NCI-H2227 (cell line): ENCODE results near the gene TIMM17A.

ENCODE experiments used
- DNase-seq: peaks from one replicate; lab custom pipeline; 2025; ENCODE audit not compliant: unreplicated experiment; lab: John Stamatoyannopoulos, UW

Gene TIMM17A

DNA sequence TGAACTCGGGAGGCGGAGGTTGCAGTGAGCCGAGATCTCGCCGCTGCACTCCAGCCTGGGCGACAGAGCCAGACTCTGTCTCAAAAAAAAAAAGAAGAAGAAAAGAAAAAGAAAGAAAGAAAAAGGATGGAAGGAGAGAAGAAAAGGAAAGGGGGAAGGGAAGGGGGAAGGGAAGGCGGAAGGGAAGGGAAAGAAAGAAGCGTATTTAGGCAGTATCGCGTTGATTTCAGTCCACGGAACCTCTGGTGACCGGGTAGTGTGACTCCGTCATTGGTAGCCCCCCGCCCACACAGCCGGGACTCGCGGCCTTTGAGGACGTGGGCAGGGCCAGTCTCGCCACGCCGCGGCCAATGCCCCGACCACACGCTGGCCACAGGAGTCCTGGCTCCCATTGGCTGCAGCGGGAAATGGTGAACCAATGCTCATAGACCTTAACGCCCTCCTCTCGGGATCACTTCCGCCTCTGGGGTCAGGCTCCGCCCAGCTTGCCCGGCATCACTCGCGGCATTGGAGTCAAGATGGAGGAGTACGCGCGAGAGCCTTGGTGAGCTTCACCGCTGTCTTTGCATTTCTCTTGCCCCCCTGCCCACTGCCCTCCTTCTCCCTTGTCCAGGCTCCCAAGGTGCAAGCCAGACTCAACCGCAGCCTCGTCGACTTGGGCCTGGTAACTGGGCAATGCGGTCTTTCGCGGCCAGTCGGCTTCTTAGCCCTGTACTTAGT, at the start of gene TIMM17A:
TIMM17A (plus strand) TSS at position 495 of the 720 bp plus-strand sequence; CDS start at position 519, 24 bp downstream.
- peak; percentile 98 for DNase-seq

DNA sequence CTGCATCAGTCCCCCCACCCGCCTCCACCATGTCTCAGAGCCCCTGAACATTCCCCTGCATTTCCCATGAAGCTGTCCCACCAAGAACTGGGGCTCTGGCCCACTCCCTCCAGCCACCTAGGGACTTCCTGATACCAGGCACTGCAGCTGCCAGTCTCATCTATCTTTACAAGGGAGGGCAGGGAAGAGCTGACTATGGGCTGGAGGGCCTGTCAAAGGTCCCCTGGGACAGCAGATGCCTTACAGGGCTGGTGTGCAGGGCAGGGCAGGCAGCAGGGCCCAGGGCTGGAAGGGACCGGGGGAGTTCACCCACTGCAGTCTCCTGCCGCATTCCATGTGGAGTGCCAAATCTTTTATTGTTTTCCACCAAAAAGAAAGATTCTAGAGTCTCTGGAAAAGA, 49.0 kb upstream of the TIMM17A start:
- DNase-seq = no peak

DNA sequence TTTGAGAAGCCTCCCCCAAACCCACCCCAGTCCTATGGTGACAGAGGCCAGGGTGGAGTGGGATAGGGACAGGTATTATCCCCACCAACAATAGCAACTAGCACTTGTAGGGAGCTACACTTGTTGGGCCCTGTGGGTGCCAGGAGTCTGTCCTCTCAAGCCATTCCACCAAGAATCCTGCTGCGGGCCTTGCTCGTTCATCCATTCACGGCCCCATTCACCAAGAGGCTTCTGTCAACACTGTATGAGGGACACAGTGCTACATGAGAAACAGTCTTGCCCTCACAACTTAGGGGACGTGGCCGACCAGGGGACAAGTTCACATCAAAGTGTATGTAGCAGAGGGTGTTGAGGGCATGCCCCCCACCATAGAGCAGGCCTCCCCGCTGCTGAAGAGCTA, 47.7 kb upstream of the TIMM17A start:
- no peak for DNase-seq

DNA sequence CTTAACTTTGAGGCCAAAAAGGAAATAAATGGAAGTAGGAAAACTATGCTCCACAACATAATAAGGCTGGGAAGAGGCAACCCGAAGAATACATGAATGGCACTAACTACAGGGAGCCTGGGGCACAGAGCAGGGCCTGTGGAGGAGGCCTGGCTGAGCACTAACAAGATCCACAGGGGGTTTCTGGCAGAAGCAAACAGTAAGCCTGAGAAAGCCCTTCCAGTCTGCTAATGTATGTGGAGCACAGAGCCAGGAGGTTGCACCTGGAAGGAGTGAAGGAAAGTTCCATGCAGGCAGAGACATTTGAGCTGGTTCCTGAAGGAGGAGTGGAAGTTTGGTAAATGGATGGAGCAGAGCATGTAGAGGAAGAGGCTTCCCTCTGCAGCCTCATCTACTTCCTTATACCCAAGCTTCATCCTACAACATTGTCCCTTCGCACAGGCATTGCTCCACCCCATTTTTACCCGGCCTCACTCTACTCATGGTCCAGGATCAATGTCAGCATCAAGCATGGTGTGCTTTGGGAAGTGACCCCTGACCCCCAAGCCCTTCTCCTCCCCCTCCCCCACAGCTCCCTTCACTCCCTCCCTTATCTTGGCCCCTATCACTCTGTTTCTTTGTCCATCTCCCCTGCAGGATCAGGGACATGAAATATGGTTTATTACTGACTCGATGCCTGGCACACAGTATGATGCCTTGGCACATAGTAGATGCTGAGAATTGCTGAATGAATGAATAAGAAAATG, 43.3 kb upstream of the TIMM17A start:
- no peak for DNase-seq

DNA sequence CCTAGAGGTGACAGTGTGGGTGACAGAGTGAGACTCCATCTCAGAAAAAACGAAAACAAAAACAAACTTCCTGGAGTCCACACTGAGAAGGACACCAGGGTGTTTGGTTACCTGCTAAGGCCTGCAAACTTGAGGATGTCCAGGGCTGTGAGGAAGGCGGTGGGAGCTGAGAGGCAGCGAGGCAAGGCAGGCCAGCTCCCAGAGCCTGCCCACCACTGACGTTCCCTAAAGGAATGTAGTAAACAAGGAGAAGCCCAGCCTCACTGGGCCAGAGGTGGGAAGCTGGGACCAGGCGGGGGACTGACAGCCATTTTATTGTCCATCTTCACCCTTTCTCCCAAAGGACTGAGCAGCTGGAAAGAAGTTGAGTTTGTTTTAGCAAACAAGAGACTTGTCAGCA, 42.5 kb upstream of the TIMM17A start:
- DNase-seq = no peak

DNA sequence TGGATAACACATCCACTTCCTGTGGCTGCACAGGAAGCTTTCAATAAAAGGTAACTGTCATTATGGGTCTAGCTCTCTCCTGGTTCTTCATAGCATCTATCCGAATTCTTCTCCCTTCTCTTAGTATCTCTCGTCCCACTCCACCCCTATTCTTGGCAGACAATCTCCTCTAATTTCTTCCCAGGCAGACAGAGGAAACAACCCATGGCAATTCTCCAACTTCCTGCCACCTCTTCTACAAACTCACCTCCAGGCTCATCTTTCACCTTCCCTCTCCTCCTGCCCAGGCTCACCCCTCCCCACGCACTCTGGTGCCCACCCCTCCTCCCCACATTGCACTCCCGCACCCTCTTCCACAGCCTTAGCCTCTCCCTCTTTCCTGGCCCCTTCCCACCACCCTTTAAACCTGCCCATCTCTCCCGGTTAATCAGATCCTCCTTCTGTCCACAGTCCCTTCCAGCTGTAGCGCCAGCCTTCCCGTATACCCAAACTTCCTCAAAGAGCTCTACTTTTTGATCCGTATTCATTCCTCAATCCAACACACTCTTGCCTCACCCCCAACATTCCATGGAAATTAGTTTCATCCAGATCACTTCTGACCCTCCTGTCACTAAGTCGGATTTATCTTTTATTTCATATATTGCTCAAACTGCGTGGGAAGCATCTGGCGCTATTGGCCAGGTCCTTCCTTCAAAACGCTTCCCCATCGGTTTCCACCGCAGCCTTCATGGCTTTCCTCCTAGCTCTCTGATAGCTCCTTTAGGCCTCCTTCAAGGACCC, 40.7 kb upstream of the TIMM17A start:
- no peak for DNase-seq

DNA sequence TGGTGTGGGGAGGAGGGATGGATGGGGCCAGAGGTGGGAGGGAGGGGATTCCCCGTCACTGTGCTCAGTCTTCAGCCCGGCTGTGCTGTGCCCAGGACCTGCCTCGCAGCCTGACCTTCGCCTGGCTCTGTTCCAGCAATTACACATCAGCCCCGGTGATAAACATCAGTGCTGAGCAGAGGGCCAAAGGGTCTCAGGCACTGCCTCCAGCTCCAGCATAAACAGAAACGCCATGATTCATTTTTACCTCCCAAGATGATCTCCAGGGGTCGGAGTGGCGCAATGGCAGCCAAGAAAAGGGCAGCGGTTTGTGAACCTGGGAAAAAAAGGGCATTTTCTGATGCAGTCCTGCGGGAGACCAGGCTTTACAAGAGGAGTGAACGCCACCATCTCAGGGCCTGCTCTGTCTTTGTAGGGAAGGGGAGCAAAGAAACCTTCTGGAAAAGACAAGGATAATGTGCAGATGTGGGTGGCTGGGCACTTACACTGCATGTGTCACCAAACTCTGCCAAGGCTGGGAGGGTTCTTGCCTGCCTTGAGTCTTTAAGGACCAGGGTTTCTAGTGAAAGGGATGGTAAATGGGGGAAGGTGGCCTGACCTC, 38.6 kb upstream of the TIMM17A start:
- peak; percentile 77 for DNase-seq

DNA sequence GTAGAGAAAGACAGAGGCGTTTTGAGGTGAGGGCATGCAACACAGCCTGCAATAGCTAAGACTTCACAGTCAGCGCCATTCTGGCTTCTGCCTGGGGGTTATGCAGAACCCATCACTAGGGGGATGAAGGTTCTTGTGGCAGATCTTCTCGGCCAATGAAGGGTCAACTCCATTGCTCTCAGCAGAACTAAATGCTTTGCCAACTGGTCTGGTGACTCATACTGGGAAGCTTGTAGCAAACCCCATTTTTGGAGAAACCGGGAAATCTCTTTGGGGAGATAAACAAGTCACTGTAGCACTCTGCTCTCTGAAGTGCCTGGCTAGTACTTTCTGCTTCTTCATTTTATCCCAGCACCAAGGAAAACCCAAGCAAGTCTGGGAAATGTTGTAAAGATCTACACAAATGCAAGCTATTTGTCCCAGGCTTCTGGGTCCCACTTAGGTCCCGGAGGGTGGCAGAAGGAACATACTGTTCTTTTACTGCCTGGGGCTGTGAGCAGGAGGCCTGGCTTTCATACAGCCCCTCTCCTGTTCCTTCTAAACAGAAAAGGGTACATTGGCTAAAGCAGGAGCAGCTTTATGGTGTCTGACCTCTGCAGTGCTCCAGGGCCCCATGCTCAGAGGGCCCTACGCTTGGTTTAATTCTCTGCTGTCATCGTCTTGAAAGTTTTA, 37.8 kb upstream of the TIMM17A start:
- no peak for DNase-seq

DNA sequence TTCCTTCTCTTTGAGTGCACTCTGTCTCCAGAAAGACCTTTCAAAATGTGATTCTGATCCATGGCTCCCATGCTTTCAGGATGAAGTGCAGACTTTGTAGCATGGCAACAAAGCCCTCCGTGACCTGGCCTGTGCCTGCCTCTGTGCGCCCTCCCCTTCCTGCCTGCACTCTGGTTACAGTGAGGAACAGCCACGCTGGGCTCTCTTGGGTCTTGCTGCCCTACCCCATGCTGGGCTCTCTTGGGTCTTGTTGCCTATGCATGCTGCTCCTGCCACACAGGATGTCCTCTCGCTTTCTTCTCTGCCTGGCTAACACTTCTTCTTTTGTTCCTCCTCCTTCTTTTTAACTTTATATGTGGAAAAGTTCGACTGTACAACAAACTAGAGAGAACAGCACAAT, 37.0 kb upstream of the TIMM17A start:
- no peak for DNase-seq

DNA sequence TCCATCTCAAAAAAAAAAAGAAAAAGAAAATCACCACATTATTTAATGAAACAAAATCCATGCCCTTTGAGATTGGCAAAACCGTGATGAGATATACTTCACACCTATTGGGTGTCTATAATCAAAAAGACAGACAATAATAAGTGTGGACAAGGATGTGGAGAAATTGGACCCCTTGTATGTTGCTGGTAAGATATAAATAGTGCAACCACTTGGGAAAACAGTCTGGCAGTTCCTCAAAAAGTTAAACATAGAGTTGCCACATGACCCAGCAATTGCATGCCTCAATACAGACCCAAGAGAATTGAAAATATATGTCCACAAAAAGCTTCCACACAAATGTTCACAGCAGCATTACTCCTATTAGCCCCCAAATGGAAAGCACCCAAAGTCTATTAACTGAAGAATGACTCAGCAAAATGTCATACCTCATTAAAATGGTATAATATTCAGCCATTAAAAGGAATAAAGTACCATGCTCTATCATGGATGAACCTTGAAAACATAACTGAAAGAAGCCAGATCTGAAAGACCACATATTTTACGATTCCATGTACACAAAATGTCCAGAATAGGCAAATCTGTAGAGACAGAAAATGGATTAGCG, 33.2 kb upstream of the TIMM17A start:
- no peak for DNase-seq

DNA sequence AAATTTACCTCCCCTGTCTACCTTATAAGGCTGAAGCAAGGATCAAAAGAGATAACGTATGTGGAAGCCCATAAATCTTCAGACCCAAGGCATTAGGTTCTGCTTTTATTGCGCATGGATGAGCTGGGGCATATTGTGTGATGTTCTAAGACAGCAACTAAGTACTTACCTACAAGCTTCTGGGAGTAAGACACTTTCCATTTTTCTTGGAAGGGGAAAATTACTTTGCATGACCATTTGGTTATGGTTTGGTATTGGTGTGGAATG, 30.1 kb upstream of the TIMM17A start:
- no peak for DNase-seq

DNA sequence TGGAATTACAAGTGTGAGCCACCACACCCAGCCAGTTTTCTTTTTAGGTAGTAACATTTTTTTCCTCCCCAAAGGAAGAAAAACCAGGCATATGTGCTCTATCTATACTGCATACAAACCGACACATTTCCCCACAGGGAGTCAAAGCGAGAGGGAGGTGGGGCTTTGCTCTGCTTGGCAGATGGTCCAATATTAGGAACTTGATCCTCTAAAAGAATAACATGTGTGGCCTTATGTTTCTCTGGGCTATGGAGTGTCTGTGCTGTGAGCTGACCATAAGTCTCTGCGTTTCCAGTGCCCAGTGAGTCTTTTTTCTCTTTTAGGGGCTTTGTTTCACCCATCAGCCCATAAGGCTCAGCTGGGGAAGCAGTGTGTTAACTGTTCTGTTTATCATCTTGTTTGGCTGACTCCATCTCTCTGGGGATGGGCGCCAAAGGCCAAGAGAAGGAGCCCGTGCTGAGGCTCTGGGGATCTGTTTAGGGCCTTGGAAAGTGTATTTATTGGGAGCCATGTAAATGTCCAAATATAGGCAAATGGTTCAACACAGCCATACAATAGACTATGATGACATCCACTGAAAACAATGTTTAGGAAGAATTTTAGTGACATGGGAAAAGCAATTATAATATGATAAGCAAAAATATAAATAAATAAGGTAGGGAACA, 29.2 kb upstream of the TIMM17A start:
- no peak for DNase-seq

DNA sequence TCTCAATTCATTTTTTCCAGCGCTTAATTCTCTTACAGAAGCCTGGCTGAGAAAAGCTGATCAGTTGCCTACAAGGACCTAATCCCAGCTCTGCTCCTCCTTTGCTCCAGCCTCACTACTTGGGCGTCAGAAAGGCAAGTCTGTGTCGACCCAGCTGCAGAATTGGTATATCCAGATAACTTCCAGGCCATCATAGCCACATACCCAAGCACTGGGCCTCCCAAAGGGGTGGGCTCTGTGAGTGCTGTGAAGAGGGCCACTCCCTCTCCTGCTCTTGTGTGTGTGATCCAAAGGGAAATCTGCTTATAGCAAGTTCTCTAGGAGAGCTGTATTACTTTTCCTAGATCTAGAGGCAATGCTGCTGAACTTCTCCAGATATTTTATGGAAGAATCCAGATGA, 27.0 kb upstream of the TIMM17A start:
- no peak for DNase-seq

DNA sequence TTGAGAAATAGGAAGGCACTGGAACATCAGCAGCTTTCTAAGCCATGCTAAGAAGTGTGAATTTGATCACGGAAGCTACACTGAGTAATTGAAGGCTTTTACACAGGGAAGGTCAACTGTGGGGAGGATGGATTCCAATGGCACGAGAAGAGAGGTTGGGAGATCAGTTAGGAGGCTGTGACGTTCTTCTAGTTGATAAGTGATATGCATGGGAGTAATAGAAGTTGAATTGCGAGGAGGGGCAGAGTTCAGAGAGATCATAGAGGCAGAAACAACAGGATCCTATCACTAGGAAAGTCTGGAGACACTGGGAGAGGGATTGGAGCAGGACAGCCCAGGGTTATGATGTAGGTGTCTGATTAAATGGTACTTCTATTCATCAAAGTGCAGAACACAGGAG, 25.2 kb upstream of the TIMM17A start:
- no peak for DNase-seq

DNA sequence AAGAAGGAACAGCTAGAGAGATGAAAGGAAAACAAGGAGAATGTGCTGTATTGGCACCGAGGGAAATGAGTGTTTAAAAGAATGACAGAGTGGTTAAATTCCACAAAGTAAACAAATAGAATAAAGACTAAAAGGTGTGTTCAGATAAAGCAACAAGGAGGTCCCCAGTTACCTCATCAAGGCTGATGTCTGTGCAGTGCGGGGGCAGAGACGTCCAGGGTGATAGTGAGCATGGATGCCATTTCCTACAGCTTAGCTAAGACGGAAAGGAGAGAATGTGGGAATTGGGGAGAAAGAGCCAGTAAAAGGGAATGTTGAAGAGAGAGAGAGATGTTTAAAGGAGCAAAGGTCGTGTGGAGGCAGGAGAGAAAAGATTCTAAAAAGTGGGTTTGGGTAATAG, 24.5 kb upstream of the TIMM17A start:
- no peak for DNase-seq

DNA sequence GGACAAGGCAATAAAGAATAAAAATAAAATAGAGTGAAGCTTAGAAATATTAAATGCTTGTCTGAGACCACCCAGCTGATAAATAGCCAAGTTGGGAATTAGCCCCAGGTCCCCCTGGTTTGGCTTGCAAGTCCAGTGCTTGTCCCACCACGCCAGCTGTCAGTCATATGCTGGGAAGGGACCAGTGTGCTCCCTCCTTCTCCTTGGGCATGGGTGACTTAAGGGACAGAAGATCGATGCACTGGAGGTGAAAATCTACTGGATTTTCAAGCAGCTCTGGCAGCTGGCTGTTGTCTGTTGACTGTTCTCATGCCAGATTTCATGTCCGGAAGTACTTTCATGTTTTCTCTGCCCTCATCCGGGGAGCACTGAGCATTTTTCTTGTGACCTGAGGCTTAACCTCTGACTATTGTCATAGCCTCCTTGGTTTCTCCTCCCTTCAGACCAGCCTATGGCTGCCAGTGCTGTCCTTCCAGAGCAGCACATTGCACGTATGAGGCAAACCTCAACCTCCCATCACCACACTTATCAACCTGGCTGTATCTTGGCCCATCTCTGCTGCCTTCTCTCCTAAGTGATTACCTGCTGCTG, 21.4 kb upstream of the TIMM17A start:
- no peak for DNase-seq

DNA sequence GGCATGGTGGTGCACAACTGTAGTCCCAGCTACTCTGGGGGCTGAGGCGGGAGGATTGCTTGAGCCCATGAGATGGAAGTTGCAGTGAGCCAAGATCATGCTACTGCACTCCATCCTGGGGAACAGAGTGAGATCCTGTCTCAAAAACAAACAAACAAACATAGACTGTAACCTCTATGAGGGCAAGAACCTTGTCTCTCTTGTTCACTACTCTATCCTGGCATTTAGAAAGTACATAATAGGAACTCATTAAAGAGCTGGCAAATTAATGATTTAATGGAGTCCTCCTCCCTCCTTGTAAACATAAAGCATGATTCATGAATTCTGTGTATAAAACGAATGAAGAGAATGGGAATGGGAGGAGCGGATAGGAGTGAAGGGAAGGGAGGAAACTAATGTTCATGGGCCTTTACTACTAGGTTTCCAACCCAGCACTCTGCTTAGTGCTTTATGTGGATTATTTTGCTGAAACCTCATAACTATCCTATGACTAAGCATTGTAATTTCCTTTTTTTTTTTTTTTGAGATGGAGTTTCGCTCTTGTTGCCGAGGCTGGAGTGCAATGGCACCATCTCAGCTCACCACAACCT, 17.6 kb upstream of the TIMM17A start:
- no peak for DNase-seq

DNA sequence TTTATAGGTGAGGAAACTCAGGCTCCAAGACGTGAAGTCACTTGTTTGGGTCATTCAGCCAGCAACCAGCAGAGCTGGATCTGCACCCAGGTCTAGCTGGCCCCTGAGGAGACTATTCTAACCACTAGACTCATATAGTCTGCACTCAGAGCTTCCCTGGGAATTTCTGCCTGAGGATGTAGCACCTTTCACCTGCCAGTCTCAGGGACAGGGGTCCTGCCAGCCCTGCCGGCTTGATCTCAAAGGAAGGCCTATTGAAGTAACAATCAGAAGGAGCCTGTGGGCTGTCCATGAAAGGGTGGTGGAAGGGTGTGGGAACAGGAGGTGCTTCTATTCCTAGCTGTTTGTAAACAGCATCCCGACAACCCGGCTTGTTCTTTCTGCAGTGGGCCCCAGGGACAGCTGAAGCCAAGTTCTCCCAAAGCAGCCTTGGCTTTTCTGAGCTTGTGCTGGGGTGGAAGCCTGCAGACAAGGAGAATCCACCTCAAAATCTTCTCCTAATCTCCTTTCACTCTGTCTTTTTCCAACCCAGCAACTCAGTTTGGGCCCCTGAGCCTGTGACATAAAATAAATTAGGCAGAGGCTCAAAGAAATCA, 16.8 kb upstream of the TIMM17A start:
- DNase-seq = no peak

DNA sequence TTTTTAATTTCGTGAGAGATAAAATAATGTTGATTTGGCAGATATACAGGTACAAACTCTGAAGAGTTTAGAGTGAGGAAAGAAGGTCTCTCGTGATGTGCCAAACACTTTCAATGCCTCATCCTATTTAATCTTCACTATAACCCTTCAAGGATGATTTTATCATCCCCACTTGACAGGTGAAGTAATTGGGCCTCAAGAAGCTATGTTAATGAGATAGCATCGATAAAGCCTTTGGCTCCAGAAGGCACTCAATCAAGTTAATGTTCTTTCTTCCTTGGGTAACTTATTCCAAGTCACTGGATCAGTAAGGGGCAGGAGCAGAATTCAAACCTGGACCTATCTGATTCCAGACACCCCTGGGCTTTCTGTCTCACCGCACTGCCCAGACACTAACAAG, 16.2 kb upstream of the TIMM17A start:
- DNase-seq = no peak
